ENCODE data around the gene LEMD2. TPM values are rescaled to one million over a fixed set of nuclear protein-coding genes. Genes with fewer than 3 reads are reported as not detected.

LEMD2 gene
- polyA plus RNA-seq, 1 donor (not counting 4 experiments of a cell fraction or from before 2014, with no cell fraction given): 48.6 TPM

DNA sequence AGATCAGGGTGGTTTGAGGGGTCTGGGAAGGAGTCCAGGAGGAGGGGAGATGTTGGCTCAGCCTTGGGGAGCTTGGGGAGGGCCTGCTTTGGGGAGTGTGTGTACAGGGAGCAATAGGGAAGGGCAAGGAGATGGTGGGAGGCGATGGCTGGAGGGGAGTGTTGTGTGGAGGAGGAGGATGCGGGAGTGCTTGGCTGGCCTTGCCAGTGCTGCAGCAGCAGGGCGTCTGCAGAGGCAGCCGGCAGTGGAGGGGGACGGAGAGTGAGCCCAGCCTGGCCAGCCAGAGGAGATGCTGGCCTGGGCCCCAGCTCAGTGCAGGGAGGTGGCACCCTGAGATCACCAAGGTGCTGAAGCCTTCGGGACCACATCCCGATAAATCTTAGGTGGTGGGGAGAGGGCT, 46.1 kb downstream of the LEMD2 start:
- Histone ChIP-seq H3K4me1 (ENCODE audit: control insufficient read depth, extremely low read depth, insufficient read depth, low read length) (peaks cover 16% of the 10 kb centered on the region), H3K79me2 (ENCODE audit: control insufficient read depth, insufficient read depth, low read length) (no peaks in the 10 kb centered on the region), H3K36me3 (ENCODE audit: control insufficient read depth in 2 of 2, extremely low read depth in 1 of 2, insufficient read depth in 2 of 2, low read length in 2 of 2) (no peaks in the 10 kb centered on the region), H3K9me3 (ENCODE audit: control insufficient read depth, low read depth, low read length) (no peaks in the 10 kb centered on the region), H3K4me2 (ENCODE audit: control insufficient read depth, extremely low read depth, insufficient read depth, low read depth, low read length) (no peak overlapping the region), H3K27ac (ENCODE audit: control insufficient read depth, insufficient read depth, low read length) (no peak overlapping the region), H3K4me3 (ENCODE audit: control insufficient read depth in 2 of 3, extremely low read depth in 1 of 3, insufficient read depth in 2 of 3, low read depth in 1 of 3, low read length in 3 of 3) (no peak overlapping the region), H2AFZ (ENCODE audit: control insufficient read depth, low read length) (no peak overlapping the region), H4K20me1 (ENCODE audit: control insufficient read depth, extremely low read depth, insufficient read depth, low read length) (no peaks in the 10 kb centered on the region), H3K27me3 (ENCODE audit: control insufficient read depth, extremely low read depth, insufficient read depth, low read length) (peaks cover 5% of the 10 kb centered on the region), H3K9me1 (ENCODE audit: control insufficient read depth, extremely low read depth, insufficient read depth, low read length) (peaks cover 2% of the 10 kb centered on the region), H3K9ac (ENCODE audit: control insufficient read depth, extremely low read depth, insufficient read depth, low read length) (no peak overlapping the region)
- DNase-seq (ENCODE audit: low read depth, low spot score): no peak
- no peak for TF ChIP-seq EZH2 (IDR thresholded peaks at IDR 0.05; ENCODE audit: low read length)
- TF ChIP-seq, protein P1, sequence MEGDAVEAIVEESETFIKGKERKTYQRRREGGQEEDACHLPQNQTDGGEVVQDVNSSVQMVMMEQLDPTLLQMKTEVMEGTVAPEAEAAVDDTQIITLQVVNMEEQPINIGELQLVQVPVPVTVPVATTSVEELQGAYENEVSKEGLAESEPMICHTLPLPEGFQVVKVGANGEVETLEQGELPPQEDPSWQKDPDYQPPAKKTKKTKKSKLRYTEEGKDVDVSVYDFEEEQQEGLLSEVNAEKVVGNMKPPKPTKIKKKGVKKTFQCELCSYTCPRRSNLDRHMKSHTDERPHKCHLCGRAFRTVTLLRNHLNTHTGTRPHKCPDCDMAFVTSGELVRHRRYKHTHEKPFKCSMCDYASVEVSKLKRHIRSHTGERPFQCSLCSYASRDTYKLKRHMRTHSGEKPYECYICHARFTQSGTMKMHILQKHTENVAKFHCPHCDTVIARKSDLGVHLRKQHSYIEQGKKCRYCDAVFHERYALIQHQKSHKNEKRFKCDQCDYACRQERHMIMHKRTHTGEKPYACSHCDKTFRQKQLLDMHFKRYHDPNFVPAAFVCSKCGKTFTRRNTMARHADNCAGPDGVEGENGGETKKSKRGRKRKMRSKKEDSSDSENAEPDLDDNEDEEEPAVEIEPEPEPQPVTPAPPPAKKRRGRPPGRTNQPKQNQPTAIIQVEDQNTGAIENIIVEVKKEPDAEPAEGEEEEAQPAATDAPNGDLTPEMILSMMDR (optimal IDR thresholded peaks at IDR 0.05 in 1 of 3, IDR thresholded peaks at IDR 0.05 in 1 of 3, conservative IDR thresholded peaks at IDR 0.05 in 1 of 3; ENCODE audit: extremely low read depth in 1 of 3, insufficient read depth in 2 of 3, low read length in 3 of 3): no peak
- no peak for FAIRE-seq
- dilution Hi-C loops (cut with MboI; ENCODE audit: extremely low pct_ligation_motif_present, low sequenced_read_pairs): no loop called here

DNA sequence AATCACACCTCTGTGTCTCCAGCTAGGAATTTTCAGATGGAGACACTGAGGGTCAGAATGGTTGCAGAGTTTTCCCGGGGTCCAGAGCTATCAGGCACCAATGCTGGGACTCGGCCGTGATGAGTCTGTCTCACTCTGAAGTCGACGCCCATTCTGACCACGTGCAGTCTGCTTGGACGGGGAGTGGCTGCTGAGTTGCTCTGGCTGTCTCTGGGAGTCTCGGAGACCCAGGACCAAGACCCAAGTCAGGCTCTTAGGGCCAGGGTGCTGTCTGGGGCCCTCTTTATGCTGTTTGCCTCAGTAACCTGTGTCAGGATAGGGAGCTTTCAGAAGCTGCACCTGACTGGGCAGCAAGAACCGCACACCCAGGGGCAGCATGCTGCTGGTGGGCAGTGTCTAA, 46.8 kb downstream of the LEMD2 start:
- Histone ChIP-seq H3K27ac (ENCODE audit: control insufficient read depth, insufficient read depth, low read length) (no peak overlapping the region), H2AFZ (ENCODE audit: control insufficient read depth, low read length) (no peak overlapping the region), H4K20me1 (ENCODE audit: control insufficient read depth, extremely low read depth, insufficient read depth, low read length) (no peaks in the 10 kb centered on the region), H3K4me3 (ENCODE audit: control insufficient read depth in 2 of 3, extremely low read depth in 1 of 3, insufficient read depth in 2 of 3, low read depth in 1 of 3, low read length in 3 of 3) (no peak overlapping the region), H3K79me2 (ENCODE audit: control insufficient read depth, insufficient read depth, low read length) (no peaks in the 10 kb centered on the region), H3K9ac (ENCODE audit: control insufficient read depth, extremely low read depth, insufficient read depth, low read length) (no peak overlapping the region), H3K9me3 (ENCODE audit: control insufficient read depth, low read depth, low read length) (no peaks in the 10 kb centered on the region), H3K27me3 (ENCODE audit: control insufficient read depth, extremely low read depth, insufficient read depth, low read length) (peaks cover 5% of the 10 kb centered on the region), H3K4me2 (ENCODE audit: control insufficient read depth, extremely low read depth, insufficient read depth, low read depth, low read length) (no peak overlapping the region), H3K36me3 (ENCODE audit: control insufficient read depth in 2 of 2, extremely low read depth in 1 of 2, insufficient read depth in 2 of 2, low read length in 2 of 2) (no peaks in the 10 kb centered on the region), H3K9me1 (ENCODE audit: control insufficient read depth, extremely low read depth, insufficient read depth, low read length) (peaks cover 2% of the 10 kb centered on the region), H3K4me1 (ENCODE audit: control insufficient read depth, extremely low read depth, insufficient read depth, low read length) (peaks cover 16% of the 10 kb centered on the region)
- DNase-seq (ENCODE audit: low read depth, low spot score): no peak
- FAIRE-seq: no peak
- TF ChIP-seq, protein P1 (optimal IDR thresholded peaks at IDR 0.05 in 1 of 3, IDR thresholded peaks at IDR 0.05 in 1 of 3, conservative IDR thresholded peaks at IDR 0.05 in 1 of 3; ENCODE audit: extremely low read depth in 1 of 3, insufficient read depth in 2 of 3, low read length in 3 of 3): no peak
- no peak for TF ChIP-seq EZH2 (IDR thresholded peaks at IDR 0.05; ENCODE audit: low read length)
- dilution Hi-C loops (cut with MboI; ENCODE audit: extremely low pct_ligation_motif_present, low sequenced_read_pairs): no loop called here

Measured in keratinocyte (primary cell).